GM18507 (cell line): ENCODE measurements around the gene SLC12A9.

Source experiments
- DNase-seq: peaks from one replicate; pipeline ENCODE4 v3.0.0; 2011; ENCODE audit warnings: low read depth; ENCODE audit not compliant: insufficient read length; ENCODE audit errors: extremely low spot score
- FAIRE-seq: peaks from 2 replicates; lab custom pipeline; 2011; peaks lifted over from hg19 to GRCh38; lab: Jason Lieb, UNC

SLC12A9 gene

GRCh38 chr7:100914879-100915447 is 62.5 kb downstream of the SLC12A9 start:
- FAIRE-seq (no peak), DNase-seq (no peak)
